ENCODE results near the gene JAK1. TPM values are rescaled to one million over a fixed set of nuclear protein-coding genes. Genes with fewer than 3 reads are reported as not detected.

Gene JAK1
- total and polyA plus RNA-seq, 2 donors (not counting 3 experiments of a cell fraction or from before 2014, with no cell fraction given) = 68.8 to 177 TPM

- H3K36me3 ChIP-seq (ENCODE audit: control insufficient read depth in 2 of 2, extremely low read depth in 1 of 2, insufficient read depth in 2 of 2, low read length in 2 of 2) = peaks cover 15 to 51% of the 10 kb centered on the region in 2 experiments
- ChIA-PET POLR2A (no interaction called here), CTCF (no interaction called here)
- H3K27ac ChIP-seq (ENCODE audit: insufficient read depth, low read depth, low read length) = no peak overlapping the region
- no TSS peak for BruUV-seq (replicated peaks)
- H3K9me3 ChIP-seq (replicated peaks; ENCODE audit: control insufficient read depth, insufficient read depth, low read length) = no peaks in the 10 kb centered on the region
- DNase-seq (ENCODE audit: low read depth, low spot score) (no peak), FAIRE-seq (no peak)
- no peak overlapping the region for H3K4me3 ChIP-seq (replicated peaks in 1 of 3; ENCODE audit: insufficient read depth in 1 of 3, low read depth in 1 of 3, low read length in 3 of 3)
- H3K9ac ChIP-seq (replicated peaks; ENCODE audit: extremely low read depth, insufficient read depth, low read length) = no peak overlapping the region
- H3K4me1 ChIP-seq (ENCODE audit: control insufficient read depth, extremely low read depth, insufficient read depth, low read length) = no peaks in the 10 kb centered on the region
- no peak overlapping the region for H3K4me2 ChIP-seq (ENCODE audit: insufficient read depth, low read length)
- H3K79me2 ChIP-seq (ENCODE audit: control insufficient read depth, insufficient read depth, low read length) = no peaks in the 10 kb centered on the region
- TF ChIP-seq, protein P1, sequence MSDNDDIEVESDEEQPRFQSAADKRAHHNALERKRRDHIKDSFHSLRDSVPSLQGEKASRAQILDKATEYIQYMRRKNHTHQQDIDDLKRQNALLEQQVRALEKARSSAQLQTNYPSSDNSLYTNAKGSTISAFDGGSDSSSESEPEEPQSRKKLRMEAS (IDR thresholded peaks at IDR 0.05; ENCODE audit: insufficient read depth, insufficient read length) = no peak
- TF ChIP-seq POLR2A (IDR thresholded peaks at IDR 0.05; ENCODE audit: low read depth, low read length) (no peak), POLR2AphosphoS5 (IDR thresholded peaks at IDR 0.05; ENCODE audit: insufficient read depth, low read depth, low read length) (no peak), GATA2 (IDR thresholded peaks at IDR 0.05; ENCODE audit: insufficient read depth, insufficient read length, low read depth, low read length) (no peak), MYC (IDR thresholded peaks at IDR 0.05; ENCODE audit: low read depth, low read length) (no peak), EZH2 (IDR thresholded peaks at IDR 0.05; ENCODE audit: borderline replicate concordance, low read depth, low read length, severe bottlenecking) (no peak), JUN (IDR thresholded peaks at IDR 0.05; ENCODE audit: borderline replicate concordance, insufficient read depth, insufficient read length, low read depth) (no peak), FOS (IDR thresholded peaks at IDR 0.05; ENCODE audit: borderline replicate concordance, insufficient read depth, low read length) (no peak)
- TF ChIP-seq, protein P2, sequence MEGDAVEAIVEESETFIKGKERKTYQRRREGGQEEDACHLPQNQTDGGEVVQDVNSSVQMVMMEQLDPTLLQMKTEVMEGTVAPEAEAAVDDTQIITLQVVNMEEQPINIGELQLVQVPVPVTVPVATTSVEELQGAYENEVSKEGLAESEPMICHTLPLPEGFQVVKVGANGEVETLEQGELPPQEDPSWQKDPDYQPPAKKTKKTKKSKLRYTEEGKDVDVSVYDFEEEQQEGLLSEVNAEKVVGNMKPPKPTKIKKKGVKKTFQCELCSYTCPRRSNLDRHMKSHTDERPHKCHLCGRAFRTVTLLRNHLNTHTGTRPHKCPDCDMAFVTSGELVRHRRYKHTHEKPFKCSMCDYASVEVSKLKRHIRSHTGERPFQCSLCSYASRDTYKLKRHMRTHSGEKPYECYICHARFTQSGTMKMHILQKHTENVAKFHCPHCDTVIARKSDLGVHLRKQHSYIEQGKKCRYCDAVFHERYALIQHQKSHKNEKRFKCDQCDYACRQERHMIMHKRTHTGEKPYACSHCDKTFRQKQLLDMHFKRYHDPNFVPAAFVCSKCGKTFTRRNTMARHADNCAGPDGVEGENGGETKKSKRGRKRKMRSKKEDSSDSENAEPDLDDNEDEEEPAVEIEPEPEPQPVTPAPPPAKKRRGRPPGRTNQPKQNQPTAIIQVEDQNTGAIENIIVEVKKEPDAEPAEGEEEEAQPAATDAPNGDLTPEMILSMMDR (IDR thresholded peaks at IDR 0.05; ENCODE audit: extremely low read depth in 1 of 2, insufficient read depth in 1 of 2, low read depth in 1 of 2, low read length in 2 of 2) = no peak
- intact Hi-C loops (cut with micrococcal nuclease) (no loop called here), dilution Hi-C loops (cut with MboI; ENCODE audit: extremely low pct_ligation_motif_present, low sequenced_read_pairs) (no loop called here)
- H3K9me1 ChIP-seq (replicated peaks; ENCODE audit: control insufficient read depth, extremely low read depth, insufficient read depth, low read length) = no peaks in the 10 kb centered on the region
- no peaks in the 10 kb centered on the region for H4K20me1 ChIP-seq (replicated peaks; ENCODE audit: control insufficient read depth, extremely low read depth, insufficient read depth, low read length)
- H2AFZ ChIP-seq (ENCODE audit: low read depth, low read length) = no peak overlapping the region
- no peaks in the 10 kb centered on the region for H3K27me3 ChIP-seq (ENCODE audit: control insufficient read depth in 2 of 2, insufficient read depth in 2 of 2, low read length in 2 of 2)
Observed at GRCh38 chr1:64854674-64855073, 111.7 kb downstream of the JAK1 start.

Data from endothelial cell of umbilical vein (primary cell).